HCT116 (cell line): ENCODE measurements around the gene ACTA2.

ENCODE experiments used
- CTCF ChIP-seq, 3 experiments: fragments of 200-600 bp in 1 of 3; sonication (generic) in 1 of 3; IDR thresholded peaks in 2 of 3; conservative IDR thresholded peaks in 1 of 3; 2 replicates each; pipeline ENCODE4 v1.5.1; 2012 to 2017; ENCODE audit warnings: low read depth in 2 of 3, low read length in 2 of 3, antibody characterized with exemption in 1 of 3, borderline replicate concordance in 1 of 3, control low read depth in 1 of 3, mild to moderate bottlenecking in 1 of 3, mixed read lengths in 1 of 3, mixed run types in 1 of 3, moderate library complexity in 1 of 3; ENCODE audit not compliant: insufficient read depth in 1 of 3
- EGR1 ChIP-seq: IDR thresholded peaks from 2 replicates; pipeline ENCODE4 v1.6.1; 2012; ENCODE audit warnings: low read depth
- POLR2A ChIP-seq: IDR thresholded peaks from 2 replicates; pipeline ENCODE4 v1.7.0; 2011; ENCODE audit warnings: borderline replicate concordance; ENCODE audit not compliant: insufficient read depth, insufficient read length; ENCODE audit errors: extremely low read depth
- POLR2AphosphoS5 ChIP-seq: IDR thresholded peaks from 2 replicates; pipeline ENCODE4 v1.6.1; 2011; ENCODE audit warnings: mild to moderate bottlenecking, low read depth, low read length, moderate library complexity
- REST ChIP-seq: IDR thresholded peaks from 2 replicates; pipeline ENCODE4 v1.6.1; 2012; ENCODE audit warnings: low read depth
- SP1 ChIP-seq: IDR thresholded peaks from 2 replicates; pipeline ENCODE4 v1.6.1; 2012; ENCODE audit warnings: low read depth
- TCF7L2 ChIP-seq: IDR thresholded peaks from 2 replicates; pipeline ENCODE4 v1.7.0; 2011; ENCODE audit warnings: borderline replicate concordance, inconsistent platforms; ENCODE audit not compliant: insufficient read depth, insufficient read length; ENCODE audit errors: extremely low read depth
- ZFX ChIP-seq: fragments of 450-650 bp; IDR thresholded peaks from 2 replicates; pipeline ENCODE4 v1.6.1; 2017

GRCh38 chr10:88952647-88953111 is at the start of gene ACTA2:
- TF ChIP-seq ZFX (no peak), CTCF (IDR thresholded peaks at IDR 0.05 in 2 of 3, conservative IDR thresholded peaks at IDR 0.05 in 1 of 3; ENCODE audit: borderline replicate concordance in 1 of 3, insufficient read depth in 1 of 3, low read depth in 2 of 3, low read length in 2 of 3) (no peak), TCF7L2 (no peak), REST (no peak), POLR2A (no peak), EGR1 (no peak), SP1 (no peak), POLR2AphosphoS5 (no peak)
